Lower lobe of right lung (tissue), 2 donors: ENCODE data around the gene TFPI. TPM values are rescaled to one million over a fixed set of nuclear protein-coding genes. Genes with fewer than 3 reads are reported as not detected.

Experiments used
- ATAC-seq, 2 donors: fragments of 200-7000 bp; cut with Tn5 transposase; one replicate each; pipeline ENCODE4 v1.9.1; 2020 to 2022; ENCODE audit warnings: mild to moderate bottlenecking in 2 of 2, moderate library complexity in 2 of 2
- DNase-seq: peaks from one replicate; pipeline ENCODE4 v3.0.0-alpha.2; 2020
- H3K27ac ChIP-seq: fragments of 200-600 bp; one replicate; pipeline ENCODE4 v1.8.0; 2022
- H3K27me3 ChIP-seq: fragments of 200-600 bp; one replicate; pipeline ENCODE4 v1.8.0; 2022; ENCODE audit warnings: low read depth
- H3K36me3 ChIP-seq: fragments of 200-600 bp; one replicate; pipeline ENCODE4 v1.8.0; 2022; ENCODE audit warnings: mild to moderate bottlenecking
- H3K4me1 ChIP-seq: fragments of 200-600 bp; one replicate; pipeline ENCODE4 v1.8.0; 2022
- H3K4me3 ChIP-seq: fragments of 200-600 bp; one replicate; pipeline ENCODE4 v1.8.0; 2022; ENCODE audit warnings: mild to moderate bottlenecking
- H3K9me3 ChIP-seq: fragments of 200-600 bp; one replicate; pipeline ENCODE4 v1.8.0; 2022
- CTCF ChIP-seq: fragments of 200-600 bp; IDR thresholded peaks from one replicate; pipeline ENCODE4 v1.8.0; 2022; ENCODE audit warnings: antibody characterized with exemption, mild to moderate bottlenecking
- intact Hi-C: fragments of 100-400 bp; cut with DNase I; formaldehyde crosslinking; loops from one replicate; pipeline ENCODE4 v1.11.0; 2022
- total RNA-seq: library from RNA; stranded (reverse); fragmentation: NEBNext Ultra II Directional; extraction: Animal tissue kit (Norgen Biotek cat#: 25700); gene quantifications from one replicate; pipeline ENCODE4 v1.2.1, GENCODE V29; 2021
- donor health status: DM: no; HTN: yes; CAD: no; lungs with severe emphysema.

The TFPI gene
- total RNA-seq, 1 donor from 2014 or later: 311 TPM

GRCh38 chr2:187470698-187471097, 83.5 kb downstream of the TFPI start:
- H3K27ac ChIP-seq: no peak overlapping the region
- H3K9me3 ChIP-seq: no peaks in the 10 kb centered on the region
- DNase-seq: no peak
- ATAC-seq: no peak
- no peaks in the 10 kb centered on the region for H3K27me3 ChIP-seq
- intact Hi-C loops: no loop called here
- no peak for TF ChIP-seq CTCF
- peaks cover 27% of the 10 kb centered on the region for H3K36me3 ChIP-seq
- H3K4me1 ChIP-seq: no peaks in the 10 kb centered on the region
- H3K4me3 ChIP-seq: no peak overlapping the region

GRCh38 chr2:187469538-187469937, 84.7 kb downstream of the TFPI start:
- H3K27ac ChIP-seq: no peak overlapping the region
- H3K36me3 ChIP-seq: peaks cover 33% of the 10 kb centered on the region
- intact Hi-C loops: no loop called here
- no peaks in the 10 kb centered on the region for H3K27me3 ChIP-seq
- H3K4me1 ChIP-seq: no peaks in the 10 kb centered on the region
- TF ChIP-seq CTCF: no peak
- H3K4me3 ChIP-seq: no peak overlapping the region
- ATAC-seq (no peak), DNase-seq (no peak)
- H3K9me3 ChIP-seq: no peaks in the 10 kb centered on the region

GRCh38 chr2:187468262-187468661, 86.0 kb downstream of the TFPI start:
- Histone ChIP-seq H3K9me3 (no peaks in the 10 kb centered on the region), H3K4me1 (no peaks in the 10 kb centered on the region), H3K27ac (no peak overlapping the region), H3K27me3 (no peaks in the 10 kb centered on the region), H3K4me3 (no peak overlapping the region), H3K36me3 (peaks cover 22% of the 10 kb centered on the region)
- ATAC-seq (no peak), DNase-seq (no peak)
- TF ChIP-seq CTCF: no peak
- intact Hi-C loops: no loop called here

GRCh38 chr2:187466129-187466792, 88.0 kb downstream of the TFPI start:
- intact Hi-C loops: no loop called here
- no peak for TF ChIP-seq CTCF
- H3K27ac ChIP-seq: no peak overlapping the region
- peaks cover 15% of the 10 kb centered on the region for H3K36me3 ChIP-seq
- ATAC-seq: no peak
- no peaks in the 10 kb centered on the region for H3K4me1 ChIP-seq
- H3K4me3 ChIP-seq: no peak overlapping the region
- no peaks in the 10 kb centered on the region for H3K27me3 ChIP-seq
- H3K9me3 ChIP-seq: no peaks in the 10 kb centered on the region
- no peak for DNase-seq

- no peak for TF ChIP-seq CTCF
- Histone ChIP-seq H3K27ac (no peak overlapping the region), H3K4me1 (no peaks in the 10 kb centered on the region), H3K9me3 (no peaks in the 10 kb centered on the region), H3K27me3 (no peaks in the 10 kb centered on the region), H3K4me3 (no peak overlapping the region), H3K36me3 (peaks cover 11% of the 10 kb centered on the region)
- intact Hi-C loops: no loop called here
- ATAC-seq (no peak), DNase-seq (no peak)
Observed at GRCh38 chr2:187462839-187463238, 91.4 kb downstream of the TFPI start.
